Measurements from ENCODE around the gene USP35.

Gene USP35

GRCh38 chr11:78176605-78177141 lies 12.0 kb upstream of the USP35 start:
- H3K27me3 ChIP-seq (ENCODE audit: insufficient read depth, low read depth, severe bottlenecking) = no peaks in the 10 kb centered on the region

DNA sequence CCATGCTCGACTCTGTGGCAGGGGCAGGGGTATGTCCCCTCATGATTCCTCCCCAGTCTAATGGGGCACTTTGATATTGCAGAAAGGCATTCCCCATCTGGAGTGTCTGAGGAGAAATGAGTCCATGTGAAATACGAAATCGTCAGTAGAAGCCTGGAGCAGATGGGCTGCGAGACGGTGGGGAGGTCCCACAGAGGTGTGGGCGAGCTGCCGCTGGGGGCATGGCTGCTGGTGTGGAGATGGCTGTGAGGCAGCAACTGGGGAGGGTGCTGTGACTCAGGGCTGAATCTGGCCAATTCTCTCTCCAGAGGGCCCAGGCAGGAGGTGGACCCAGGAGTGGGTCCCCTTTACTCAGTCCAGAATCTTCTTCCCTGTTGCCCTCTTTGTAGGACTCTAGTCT lies 11.5 kb upstream of the USP35 start:
- no peak for DNase-seq
- Histone ChIP-seq H3K27ac (no peak overlapping the region), H3K9me3 (ENCODE audit: severe bottlenecking) (no peaks in the 10 kb centered on the region), H3K4me3 (ENCODE audit: low read depth, low read length) (no peak overlapping the region), H3K36me3 (no peaks in the 10 kb centered on the region; the same call in 1 of the 2 replicates), H3K27me3 (ENCODE audit: insufficient read depth, low read depth, severe bottlenecking) (no peaks in the 10 kb centered on the region)
- no peak for TF ChIP-seq CTCF (IDR thresholded peaks at IDR 0.05; ENCODE audit: low read depth, low read length)

More at GRCh38 chr11:78176605-78177141, 12.0 kb upstream of the USP35 start:
- Histone ChIP-seq H3K9me3 (ENCODE audit: severe bottlenecking) (no peaks in the 10 kb centered on the region), H3K27ac (no peak overlapping the region), H3K4me3 (ENCODE audit: low read depth, low read length) (no peak overlapping the region), H3K36me3 (no peaks in the 10 kb centered on the region; the same call in 1 of the 2 replicates)
- DNase-seq = no peak
- TF ChIP-seq CTCF (IDR thresholded peaks at IDR 0.05; ENCODE audit: low read depth, low read length) = no peak

- Histone ChIP-seq H3K27ac (no peak overlapping the region), H3K27me3 (ENCODE audit: insufficient read depth, low read depth, severe bottlenecking) (no peaks in the 10 kb centered on the region), H3K4me3 (ENCODE audit: low read depth, low read length) (no peak overlapping the region), H3K36me3 (no peaks in the 10 kb centered on the region), H3K9me3 (ENCODE audit: severe bottlenecking) (no peaks in the 10 kb centered on the region)
- no peak for DNase-seq
- no peak for TF ChIP-seq CTCF (IDR thresholded peaks at IDR 0.05; ENCODE audit: low read depth, low read length)
Observed at GRCh38 chr11:78179459-78180071, 9.2 kb upstream of the USP35 start.

DNA sequence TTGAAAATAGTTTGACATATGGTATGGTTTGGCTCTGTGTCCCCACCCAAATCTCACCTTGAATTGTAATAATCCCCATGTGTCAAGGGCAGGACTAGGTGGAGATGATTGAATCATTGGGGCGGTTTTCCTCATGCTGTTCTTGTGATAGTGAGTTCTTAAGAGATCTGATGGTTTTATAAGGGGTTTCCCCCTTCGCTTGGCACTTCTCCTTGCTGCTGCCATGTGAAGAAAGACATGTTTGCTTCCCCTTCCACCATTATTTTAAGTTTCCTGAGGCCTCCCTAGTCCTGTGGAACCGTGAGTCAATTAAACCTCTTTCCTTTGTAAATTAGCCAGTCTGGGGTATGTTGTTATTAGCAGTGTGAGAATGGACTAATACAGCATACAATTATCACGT lies 8.0 kb upstream of the USP35 start:
- Histone ChIP-seq H3K27me3 (ENCODE audit: insufficient read depth, low read depth, severe bottlenecking) (no peaks in the 10 kb centered on the region), H3K27ac (no peak overlapping the region), H3K36me3 (no peaks in the 10 kb centered on the region), H3K4me3 (ENCODE audit: low read depth, low read length) (no peak overlapping the region), H3K9me3 (ENCODE audit: severe bottlenecking) (no peaks in the 10 kb centered on the region)
- no peak for TF ChIP-seq CTCF (IDR thresholded peaks at IDR 0.05; ENCODE audit: low read depth, low read length)
- no peak for DNase-seq

- Histone ChIP-seq H3K36me3 (no peaks in the 10 kb centered on the region), H3K27me3 (ENCODE audit: insufficient read depth, low read depth, severe bottlenecking) (no peaks in the 10 kb centered on the region), H3K9me3 (ENCODE audit: severe bottlenecking) (no peaks in the 10 kb centered on the region), H3K27ac (no peak overlapping the region), H3K4me3 (ENCODE audit: low read depth, low read length) (no peak overlapping the region)
- DNase-seq = no peak
- no peak for TF ChIP-seq CTCF (IDR thresholded peaks at IDR 0.05; ENCODE audit: low read depth, low read length)
Observed at GRCh38 chr11:78181185-78181584, 7.5 kb upstream of the USP35 start.
